Parathyroid adenoma (tissue), 2 donors: ENCODE results near the gene DUSP16.

Source experiments
- H2AFZ ChIP-seq: fragments of 300-600 bp; sonication (generic); one replicate; pipeline ENCODE4 v1.7.0; 2017; ENCODE audit warnings: antibody characterized with exemption, mild to moderate bottlenecking
- H3K27ac ChIP-seq: fragments of 300-600 bp; sonication (generic); one replicate; pipeline ENCODE4 v1.7.0; 2017
- H3K27me3 ChIP-seq: fragments of 300-600 bp; sonication (generic); one replicate; pipeline ENCODE4 v1.7.0; 2017; ENCODE audit warnings: low read length; ENCODE audit not compliant: control insufficient read depth, insufficient read depth
- H3K36me3 ChIP-seq: fragments of 300-600 bp; sonication (generic); one replicate; pipeline ENCODE4 v1.7.0; 2017; ENCODE audit warnings: low read length; ENCODE audit not compliant: control insufficient read depth, insufficient read depth
- H3K4me1 ChIP-seq: fragments of 300-600 bp; sonication (generic); one replicate; pipeline ENCODE4 v1.7.0; 2017; ENCODE audit warnings: control low read depth
- H3K4me2 ChIP-seq: fragments of 300-600 bp; sonication (generic); one replicate; pipeline ENCODE4 v1.7.0; 2017; ENCODE audit warnings: low read length
- H3K4me3 ChIP-seq: fragments of 300-600 bp; sonication (generic); one replicate; pipeline ENCODE4 v1.7.0; 2017; ENCODE audit warnings: low read depth, low read length
- H3K79me2 ChIP-seq: fragments of 300-600 bp; sonication (generic); one replicate; pipeline ENCODE4 v1.7.0; 2017; ENCODE audit warnings: control low read depth
- H3K9ac ChIP-seq: fragments of 300-600 bp; sonication (generic); one replicate; pipeline ENCODE4 v1.7.0; 2017; ENCODE audit warnings: mild to moderate bottlenecking
- H3K9me3 ChIP-seq: fragments of 300-600 bp; sonication (generic); one replicate; pipeline ENCODE4 v1.7.0; 2017; ENCODE audit warnings: low read length; ENCODE audit not compliant: control insufficient read depth
- CTCF ChIP-seq: fragments of 300-600 bp; sonication (generic); IDR thresholded peaks from one replicate; pipeline ENCODE4 v1.7.0; 2017; ENCODE audit warnings: antibody characterized with exemption, mild to moderate bottlenecking
- donor health status: primary hyperparathyroidism.

The DUSP16 gene

GRCh38 chr12:12542964-12543363 is 19.7 kb downstream of the DUSP16 start:
- H3K9ac ChIP-seq = no peak overlapping the region

GRCh38 chr12:12542286-12542685 is 20.4 kb downstream of the DUSP16 start:
- TF ChIP-seq CTCF = no peak
- Histone ChIP-seq H3K79me2 (peaks cover 10% of the 10 kb centered on the region), H3K9me3 (no peaks in the 10 kb centered on the region), H3K4me3 (no peak overlapping the region), H3K4me1 (no peaks in the 10 kb centered on the region), H3K27me3 (no peaks in the 10 kb centered on the region), H3K36me3 (no peaks in the 10 kb centered on the region), H3K27ac (no peak overlapping the region), H3K9ac (no peak overlapping the region), H3K4me2 (no peak overlapping the region), H2AFZ (no peak overlapping the region)

More at GRCh38 chr12:12542964-12543363, 19.7 kb downstream of the DUSP16 start:
- no peak for TF ChIP-seq CTCF
- H3K4me1 ChIP-seq = no peaks in the 10 kb centered on the region
- no peaks in the 10 kb centered on the region for H3K27me3 ChIP-seq
- peaks cover 10% of the 10 kb centered on the region for H3K79me2 ChIP-seq
- no peak overlapping the region for H3K4me2 ChIP-seq
- no peak overlapping the region for H3K4me3 ChIP-seq
- H3K36me3 ChIP-seq = no peaks in the 10 kb centered on the region
- H2AFZ ChIP-seq = no peak overlapping the region
- no peaks in the 10 kb centered on the region for H3K9me3 ChIP-seq
- no peak overlapping the region for H3K27ac ChIP-seq

GRCh38 chr12:12541782-12542181 is 20.9 kb downstream of the DUSP16 start:
- Histone ChIP-seq H3K4me2 (no peak overlapping the region), H3K79me2 (peaks cover 10% of the 10 kb centered on the region), H3K9ac (no peak overlapping the region), H2AFZ (no peak overlapping the region), H3K36me3 (no peaks in the 10 kb centered on the region), H3K4me1 (no peaks in the 10 kb centered on the region), H3K4me3 (no peak overlapping the region), H3K9me3 (no peaks in the 10 kb centered on the region), H3K27ac (no peak overlapping the region), H3K27me3 (no peaks in the 10 kb centered on the region)
- no peak for TF ChIP-seq CTCF

GRCh38 chr12:12540261-12541013 is 22.2 kb downstream of the DUSP16 start:
- H3K79me2 ChIP-seq = peaks cover 10% of the 10 kb centered on the region
- H3K4me1 ChIP-seq = no peaks in the 10 kb centered on the region
- no peaks in the 10 kb centered on the region for H3K27me3 ChIP-seq
- H3K27ac ChIP-seq = no peak overlapping the region
- no peak overlapping the region for H3K4me2 ChIP-seq
- H3K4me3 ChIP-seq = no peak overlapping the region
- no peak overlapping the region for H2AFZ ChIP-seq
- TF ChIP-seq CTCF = no peak
- H3K36me3 ChIP-seq = no peaks in the 10 kb centered on the region
- H3K9ac ChIP-seq = no peak overlapping the region
- H3K9me3 ChIP-seq = no peaks in the 10 kb centered on the region
